Keratinocyte (primary cell): Measurements from ENCODE around the gene GCC1.
"Not testable (repeated sequence)": the region's sequence is repeated elsewhere in the genome, so short reads cannot be mapped to it uniquely, and the experiment has no call there.

ENCODE experiments used
- CTCF ChIP-seq, 3 experiments: IDR thresholded peaks in 1 of 3; conservative IDR thresholded peaks in 1 of 3; optimal IDR thresholded peaks in 1 of 3; 2 replicates in 2 of 3; 3 replicates in 1 of 3; pipeline versions ENCODE3 to v1.5.1; 2011; ENCODE audit warnings: low read length in 3 of 3, mild to moderate bottlenecking in 3 of 3, moderate library complexity in 2 of 3, control low read depth in 1 of 3, inconsistent platforms in 1 of 3; ENCODE audit not compliant: insufficient read depth in 2 of 3; ENCODE audit errors: extremely low read depth in 1 of 3
- EZH2 ChIP-seq: IDR thresholded peaks from one replicate; pipeline ENCODE4 v1.6.1; 2012; ENCODE audit warnings: inconsistent platforms, mild to moderate bottlenecking, low read length, moderate library complexity

DNA sequence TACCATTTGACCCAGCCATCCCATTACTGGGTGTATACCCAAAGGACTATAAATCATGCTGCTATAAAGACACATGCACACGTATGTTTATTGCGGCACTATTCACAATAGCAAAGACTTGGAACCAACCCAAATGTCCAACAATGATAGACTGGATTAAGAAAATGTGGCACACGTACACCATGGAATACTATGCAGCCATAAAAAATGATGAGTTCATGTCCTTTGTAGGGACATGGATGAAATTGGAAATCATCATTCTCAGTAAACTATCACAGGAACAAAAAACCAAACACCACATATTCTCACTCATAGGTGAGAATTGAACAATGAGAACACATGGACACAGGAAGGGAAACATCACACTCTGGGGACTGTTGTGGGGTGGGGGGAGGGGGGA is 17.4 kb downstream of the GCC1 start:
- not testable (repeated sequence) for TF ChIP-seq CTCF (optimal IDR thresholded peaks at IDR 0.05 in 1 of 3, IDR thresholded peaks at IDR 0.05 in 1 of 3, conservative IDR thresholded peaks at IDR 0.05 in 1 of 3; ENCODE audit: extremely low read depth in 1 of 3, insufficient read depth in 2 of 3, low read length in 3 of 3); EZH2
